Neural cell (in vitro differentiated cells): ENCODE data around the gene NCK1. TPM values are rescaled to one million over a fixed set of nuclear protein-coding genes. Genes with fewer than 3 reads are reported as not detected.

ENCODE experiments used
- H2AFZ ChIP-seq: fragments of 200-600, 300-800 bp; sonication (generic), shearing (Covaris generic); 2 replicates; pipeline ENCODE4 v1.6.0; 2014; ENCODE audit warnings: low read depth, mild to moderate bottlenecking, antibody characterized with exemption, low read length, moderate library complexity
- H3F3A ChIP-seq: fragments of 200-600 bp; shearing (Covaris generic); 2 replicates; pipeline ENCODE4 v1.6.1; 2016; ENCODE audit warnings: mild to moderate bottlenecking, moderate library complexity, mixed read lengths, antibody characterized with exemption, low read length; ENCODE audit not compliant: insufficient read depth, poor library complexity, severe bottlenecking
- H3K27ac ChIP-seq: fragments of 200-600, 300-800 bp; sonication (generic), shearing (Covaris generic); 2 replicates; pipeline ENCODE4 v1.5.1; 2014; ENCODE audit warnings: mild to moderate bottlenecking, low read length, moderate library complexity
- H3K27me3 ChIP-seq: fragments of 300-800, 200-600 bp; sonication (generic), shearing (Covaris generic); 2 replicates; pipeline ENCODE4 v1.6.0; 2014; ENCODE audit warnings: mild to moderate bottlenecking, low read depth, low read length, moderate library complexity; ENCODE audit not compliant: insufficient read depth
- H3K36me3 ChIP-seq: fragments of 300-800, 200-600 bp; sonication (generic), shearing (Covaris generic); 2 replicates; pipeline ENCODE4 v1.5.1; 2014; ENCODE audit warnings: mild to moderate bottlenecking, antibody characterized with exemption, low read length, moderate library complexity; ENCODE audit not compliant: insufficient read depth
- H3K4me2 ChIP-seq: fragments of 300-800, 200-600 bp; sonication (generic), shearing (Covaris generic); 2 replicates; pipeline ENCODE4 v1.6.0; 2014; ENCODE audit warnings: mild to moderate bottlenecking, low read length
- H3K4me3 ChIP-seq: fragments of 300-800, 200-600 bp; sonication (generic), shearing (Covaris generic); 2 replicates; pipeline ENCODE4 v1.5.1; 2014; ENCODE audit warnings: mild to moderate bottlenecking, low read length, moderate library complexity
- H3K79me2 ChIP-seq: fragments of 200-600 bp; shearing (Covaris generic); replicated peaks from 2 replicates; pipeline ENCODE4 v1.6.0; 2014; ENCODE audit warnings: mild to moderate bottlenecking, low read length, moderate library complexity; ENCODE audit not compliant: insufficient read depth
- H3K9ac ChIP-seq: fragments of 300-800, 200-600 bp; sonication (generic), shearing (Covaris generic); 2 replicates; pipeline ENCODE4 v1.6.1; 2016; ENCODE audit warnings: mild to moderate bottlenecking, low read length, mixed read lengths
- H3K9me2 ChIP-seq: fragments of 200-600 bp; shearing (Covaris generic); 2 replicates; pipeline ENCODE4 v1.6.1; 2016; ENCODE audit warnings: mild to moderate bottlenecking, low read length, mixed read lengths; ENCODE audit not compliant: insufficient read depth
- H3K9me3 ChIP-seq: fragments of 200-600, 300-800 bp; sonication (generic), shearing (Covaris generic); 2 replicates; pipeline ENCODE4 v1.6.1; 2016; ENCODE audit warnings: mild to moderate bottlenecking, mixed run types, low read length, moderate library complexity, mixed read lengths
- H4K20me1 ChIP-seq: fragments of 200-600 bp; shearing (Covaris generic); 2 replicates; pipeline ENCODE4 v1.6.1; 2016; ENCODE audit warnings: mild to moderate bottlenecking, mixed run types; ENCODE audit not compliant: insufficient read depth
- EP300 ChIP-seq: fragments of 450-650 bp; conservative IDR thresholded peaks from 2 replicates; pipeline ENCODE4 v1.6.1; 2014; ENCODE audit warnings: antibody characterized with exemption, mild to moderate bottlenecking, moderate library complexity; ENCODE audit not compliant: poor library complexity, severe bottlenecking
- EZH2 ChIP-seq: fragments of 200-600, 300-800 bp; shearing (Covaris generic), sonication (generic); IDR thresholded peaks from 2 replicates; pipeline ENCODE4 v1.6.1; 2014; ENCODE audit warnings: antibody characterized with exemption, low read length, borderline replicate concordance, mild to moderate bottlenecking; ENCODE audit not compliant: insufficient read depth, poor library complexity, severe bottlenecking
- MXI1 ChIP-seq: fragments of 450-650 bp; conservative IDR thresholded peaks from 2 replicates; pipeline ENCODE4 v1.6.1; 2014; ENCODE audit warnings: antibody characterized with exemption, mild to moderate bottlenecking; ENCODE audit not compliant: poor library complexity, severe bottlenecking
- POLR2AphosphoS5 ChIP-seq: IDR thresholded peaks from 2 replicates; pipeline ENCODE4 v1.6.1; 2012
- RAD21 ChIP-seq: fragments of 450-650 bp; conservative IDR thresholded peaks from 2 replicates; pipeline ENCODE4 v1.6.1; 2014; ENCODE audit warnings: antibody characterized with exemption, mild to moderate bottlenecking, moderate library complexity
- SMC3 ChIP-seq: fragments of 450-650 bp; conservative IDR thresholded peaks from 2 replicates; pipeline ENCODE4 v1.6.1; 2014; ENCODE audit warnings: antibody characterized with exemption, mild to moderate bottlenecking, moderate library complexity; ENCODE audit not compliant: poor library complexity
- TAF1 ChIP-seq: IDR thresholded peaks from 2 replicates; pipeline ENCODE4 v1.6.1; 2012; ENCODE audit warnings: low read depth
- polyA plus RNA-seq: library from polyadenylated mRNA; depleted of rRNA; stranded (reverse); fragments of >200 nt; gene quantifications from 2 replicates; pipeline ENCODE4 v1.2.3, GENCODE V29; 2014
- TF ChIP-seq, protein P1 (sequence below): fragments of 450-650 bp; IDR thresholded peaks from 2 replicates; pipeline ENCODE4 v1.5.1; 2014; ENCODE audit warnings: antibody characterized with exemption, mild to moderate bottlenecking, moderate library complexity; ENCODE audit not compliant: poor library complexity, severe bottlenecking
- TF ChIP-seq, protein P2 (sequence below): IDR thresholded peaks from 2 replicates; pipeline ENCODE4 v1.6.1; 2012; ENCODE audit warnings: borderline replicate concordance

The NCK1 gene
- polyA plus RNA-seq, 1 donor from 2014 or later: 21.5 TPM

DNA sequence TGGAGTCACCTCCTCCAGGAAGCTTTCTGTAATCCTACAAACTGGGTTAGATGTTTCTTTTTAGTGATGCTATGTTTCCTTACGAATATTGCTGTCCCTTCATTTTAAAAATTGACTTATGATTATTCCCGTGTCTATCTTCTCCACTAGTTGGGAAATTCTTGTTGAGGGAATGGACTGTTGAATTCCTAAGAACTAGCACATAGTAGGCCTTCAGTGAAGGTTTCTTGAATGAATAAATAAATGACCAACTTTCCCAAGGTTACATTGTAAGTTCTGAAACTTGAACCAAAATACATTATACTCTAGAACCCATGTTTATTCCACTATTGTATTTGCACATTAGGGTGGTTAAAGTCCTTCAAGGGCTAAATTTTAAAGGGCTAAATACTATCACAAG is 95.0 kb downstream of the NCK1 start:
- no peaks in the 10 kb centered on the region for H4K20me1 ChIP-seq
- no peaks in the 10 kb centered on the region for H3K36me3 ChIP-seq
- no peak overlapping the region for H2AFZ ChIP-seq
- no peaks in the 10 kb centered on the region for H3K79me2 ChIP-seq
- H3K27me3 ChIP-seq: no peaks in the 10 kb centered on the region
- no peak overlapping the region for H3K9ac ChIP-seq
- H3K9me2 ChIP-seq: no peaks in the 10 kb centered on the region
- no peak overlapping the region for H3K27ac ChIP-seq
- H3K4me2 ChIP-seq: no peak overlapping the region
- no peaks in the 10 kb centered on the region for H3F3A ChIP-seq
- no peak overlapping the region for H3K4me3 ChIP-seq
- no peak for TF ChIP-seq TAF1
- TF ChIP-seq SMC3: no peak
- TF ChIP-seq, protein P1, sequence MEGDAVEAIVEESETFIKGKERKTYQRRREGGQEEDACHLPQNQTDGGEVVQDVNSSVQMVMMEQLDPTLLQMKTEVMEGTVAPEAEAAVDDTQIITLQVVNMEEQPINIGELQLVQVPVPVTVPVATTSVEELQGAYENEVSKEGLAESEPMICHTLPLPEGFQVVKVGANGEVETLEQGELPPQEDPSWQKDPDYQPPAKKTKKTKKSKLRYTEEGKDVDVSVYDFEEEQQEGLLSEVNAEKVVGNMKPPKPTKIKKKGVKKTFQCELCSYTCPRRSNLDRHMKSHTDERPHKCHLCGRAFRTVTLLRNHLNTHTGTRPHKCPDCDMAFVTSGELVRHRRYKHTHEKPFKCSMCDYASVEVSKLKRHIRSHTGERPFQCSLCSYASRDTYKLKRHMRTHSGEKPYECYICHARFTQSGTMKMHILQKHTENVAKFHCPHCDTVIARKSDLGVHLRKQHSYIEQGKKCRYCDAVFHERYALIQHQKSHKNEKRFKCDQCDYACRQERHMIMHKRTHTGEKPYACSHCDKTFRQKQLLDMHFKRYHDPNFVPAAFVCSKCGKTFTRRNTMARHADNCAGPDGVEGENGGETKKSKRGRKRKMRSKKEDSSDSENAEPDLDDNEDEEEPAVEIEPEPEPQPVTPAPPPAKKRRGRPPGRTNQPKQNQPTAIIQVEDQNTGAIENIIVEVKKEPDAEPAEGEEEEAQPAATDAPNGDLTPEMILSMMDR: no peak
- no peak for TF ChIP-seq RAD21
- TF ChIP-seq, protein P2, sequence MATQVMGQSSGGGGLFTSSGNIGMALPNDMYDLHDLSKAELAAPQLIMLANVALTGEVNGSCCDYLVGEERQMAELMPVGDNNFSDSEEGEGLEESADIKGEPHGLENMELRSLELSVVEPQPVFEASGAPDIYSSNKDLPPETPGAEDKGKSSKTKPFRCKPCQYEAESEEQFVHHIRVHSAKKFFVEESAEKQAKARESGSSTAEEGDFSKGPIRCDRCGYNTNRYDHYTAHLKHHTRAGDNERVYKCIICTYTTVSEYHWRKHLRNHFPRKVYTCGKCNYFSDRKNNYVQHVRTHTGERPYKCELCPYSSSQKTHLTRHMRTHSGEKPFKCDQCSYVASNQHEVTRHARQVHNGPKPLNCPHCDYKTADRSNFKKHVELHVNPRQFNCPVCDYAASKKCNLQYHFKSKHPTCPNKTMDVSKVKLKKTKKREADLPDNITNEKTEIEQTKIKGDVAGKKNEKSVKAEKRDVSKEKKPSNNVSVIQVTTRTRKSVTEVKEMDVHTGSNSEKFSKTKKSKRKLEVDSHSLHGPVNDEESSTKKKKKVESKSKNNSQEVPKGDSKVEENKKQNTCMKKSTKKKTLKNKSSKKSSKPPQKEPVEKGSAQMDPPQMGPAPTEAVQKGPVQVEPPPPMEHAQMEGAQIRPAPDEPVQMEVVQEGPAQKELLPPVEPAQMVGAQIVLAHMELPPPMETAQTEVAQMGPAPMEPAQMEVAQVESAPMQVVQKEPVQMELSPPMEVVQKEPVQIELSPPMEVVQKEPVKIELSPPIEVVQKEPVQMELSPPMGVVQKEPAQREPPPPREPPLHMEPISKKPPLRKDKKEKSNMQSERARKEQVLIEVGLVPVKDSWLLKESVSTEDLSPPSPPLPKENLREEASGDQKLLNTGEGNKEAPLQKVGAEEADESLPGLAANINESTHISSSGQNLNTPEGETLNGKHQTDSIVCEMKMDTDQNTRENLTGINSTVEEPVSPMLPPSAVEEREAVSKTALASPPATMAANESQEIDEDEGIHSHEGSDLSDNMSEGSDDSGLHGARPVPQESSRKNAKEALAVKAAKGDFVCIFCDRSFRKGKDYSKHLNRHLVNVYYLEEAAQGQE: no peak
- no peak for TF ChIP-seq MXI1
- TF ChIP-seq EP300: no peak
- TF ChIP-seq EZH2: no peak
- TF ChIP-seq POLR2AphosphoS5: no peak
- no peaks in the 10 kb centered on the region for H3K9me3 ChIP-seq

DNA sequence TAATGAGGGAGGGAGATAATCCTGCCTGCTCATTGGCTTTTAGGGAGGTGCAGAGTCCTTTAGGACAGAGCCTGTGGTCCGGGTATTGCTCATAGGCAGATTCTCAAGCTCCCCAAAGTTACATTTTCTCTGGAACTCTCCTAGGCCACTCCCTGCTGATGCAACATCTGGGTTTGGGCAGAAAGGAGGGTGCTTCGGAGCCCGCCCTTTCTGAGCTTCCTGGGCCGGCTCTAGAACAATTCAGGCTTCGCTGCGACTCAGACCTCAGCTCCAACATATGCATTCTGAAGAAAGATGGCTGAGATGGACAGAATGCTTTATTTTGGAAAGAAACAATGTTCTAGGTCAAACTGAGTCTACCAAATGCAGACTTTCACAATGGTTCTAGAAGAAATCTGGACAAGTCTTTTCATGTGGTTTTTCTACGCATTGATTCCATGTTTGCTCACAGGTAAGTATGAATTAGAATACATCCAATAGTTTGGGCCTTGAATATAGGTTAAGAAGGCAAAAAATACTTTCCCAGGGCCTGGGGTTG is 95.8 kb downstream of the NCK1 start, which contains the start of gene IL20RB:
Gene IL20RB, plus strand, starts transcription at position 233 of the 538 bp plus-strand sequence. Its CDS starts 131 bp downstream, at position 364.
- H3K9me2 ChIP-seq: no peaks in the 10 kb centered on the region
- TF ChIP-seq MXI1 (no peak), TAF1 (no peak), EZH2 (no peak), POLR2AphosphoS5 (no peak), EP300 (no peak), RAD21 (no peak)
- TF ChIP-seq, protein P2: no peak
- TF ChIP-seq, protein P1: no peak
- H3F3A ChIP-seq: no peaks in the 10 kb centered on the region
- no peaks in the 10 kb centered on the region for H3K36me3 ChIP-seq
- no peak within 1 kb of the TSS for H3K9ac ChIP-seq
- H3K27ac ChIP-seq: no peak within 1 kb of the TSS
- H3K4me3 ChIP-seq: no peak within 1 kb of the TSS
- H3K9me3 ChIP-seq: no peaks in the 10 kb centered on the region
- no peak within 1 kb of the TSS for H3K4me2 ChIP-seq
- H3K27me3 ChIP-seq: no peaks in the 10 kb centered on the region
- no peaks in the 10 kb centered on the region for H4K20me1 ChIP-seq
- no peak within 1 kb of the TSS for H2AFZ ChIP-seq
- no peaks in the 10 kb centered on the region for H3K79me2 ChIP-seq
